ENCODE measurements around the gene CDH24. TPM values are rescaled to one million over a fixed set of nuclear protein-coding genes. Genes with fewer than 3 reads are reported as not detected.

Gene CDH24
- polyA plus RNA-seq, 2 of the 4 experiments (the other 2 are of a cell fraction), result 4.8 to 5.1 TPM

- under 1% methylated on average over 37 of the region's 46 CpGs for WGBS (ENCODE audit: missing lambda C conversion rate)
- ChIA-PET CTCF (interaction anchor here (0.8 to 5.2 kb wide), 17 partner anchors 9 to 215 kb away, joined by 3 to 71 read pairs (median 6); partner anchors contain the start of gene CDH24), POLR2A (interaction anchor here (0.6 to 2.7 kb wide), 36 partner anchors 9 to 1100 kb away, joined by 3 to 36 read pairs (median 4); partner anchors contain the start of genes BCL2L2, CIROP, DAD1 and HAUS4)
- Histone ChIP-seq H3K27ac (peak within 1 kb of the TSS; percentile 89 to 97), H3K4me2 (peak within 1 kb of the TSS; percentile 98), H3K4me3 (peak within 1 kb of the TSS; percentile 62), H3K4me1 (peaks cover 23% of the 10 kb centered on the region), H3K9me3 (no peaks in the 10 kb centered on the region)
- ATAC-seq (peak; percentile 90 to 93), FAIRE-seq (no peak), DNase-seq (ENCODE audit: low read depth in 1 of 2, low spot score in 1 of 2) (peak; percentile 98)
- TF ChIP-seq CBX2 (IDR thresholded peaks at IDR 0.05; ENCODE audit: borderline replicate concordance, low read depth), result no peak
- TF ChIP-seq BCL3 (IDR thresholded peaks at IDR 0.05), result peak; percentile 79; the same call in 2 of the 3 replicates
- TF ChIP-seq MYC (IDR thresholded peaks at IDR 0.05; ENCODE audit: borderline replicate concordance, low read length), result peak; percentile 50; the same call in 1 of the 2 replicates
- no peak for TF ChIP-seq CEBPB (IDR thresholded peaks at IDR 0.05)
- TF ChIP-seq E2F6 (IDR thresholded peaks at IDR 0.05; ENCODE audit: borderline replicate concordance, low read depth), result no peak
- no peak for TF ChIP-seq FOSB (CRISPR knock-in tag; IDR thresholded peaks at IDR 0.05)
- no peak for TF ChIP-seq CBX8 (IDR thresholded peaks at IDR 0.05)
- TF ChIP-seq JUN (IDR thresholded peaks at IDR 0.05), result peak; percentile 38 to 61; a peak in 3 of 5 replicates
- TF ChIP-seq MAX (IDR thresholded peaks at IDR 0.05), result peak; percentile 61
- TF ChIP-seq GATA3 (IDR thresholded peaks at IDR 0.05; ENCODE audit: borderline replicate concordance), result no peak
- no peak for TF ChIP-seq ZC3H11A (IDR thresholded peaks at IDR 0.05)
- no peak for TF ChIP-seq FOSL2 (IDR thresholded peaks at IDR 0.05)
- TF ChIP-seq FOSL2 (CRISPR knock-in tag; IDR thresholded peaks at IDR 0.05), result peak; percentile 62
- no peak for TF ChIP-seq HDAC2 (IDR thresholded peaks at IDR 0.05)
- no peak for TF ChIP-seq SMC3 (IDR thresholded peaks at IDR 0.05)
- peak; percentile 81 for TF ChIP-seq POLR2A (IDR thresholded peaks at IDR 0.05; ENCODE audit: low read length)
- TF ChIP-seq ATOH8 (CRISPR knock-in tag; IDR thresholded peaks at IDR 0.05; ENCODE audit: low read depth), result no peak
- peak; percentile 92 for TF ChIP-seq PHF8 (IDR thresholded peaks at IDR 0.05; ENCODE audit: borderline replicate concordance, low read depth)
- no peak for TF ChIP-seq RFX5 (IDR thresholded peaks at IDR 0.05)
- no peak for TF ChIP-seq CHD2 (IDR thresholded peaks at IDR 0.05; ENCODE audit: low read length, partially characterized antibody)
- no peak for TF ChIP-seq HOXA7 (CRISPR knock-in tag; IDR thresholded peaks at IDR 0.05)
- TF ChIP-seq PBX3 (IDR thresholded peaks at IDR 0.05), result 0 out of 2 replicates have a peak, but pooled peaks have one; percentile 9
- TF ChIP-seq KDM5A (IDR thresholded peaks at IDR 0.05), result no peak
- no peak for TF ChIP-seq KDM1A (IDR thresholded peaks at IDR 0.05; ENCODE audit: low read depth)
- TF ChIP-seq POLR2AphosphoS2 (conservative IDR thresholded peaks at IDR 0.05; ENCODE audit: low read length), result no peak
- TF ChIP-seq EHMT2 (IDR thresholded peaks at IDR 0.05; ENCODE audit: low read depth), result no peak
- no peak for TF ChIP-seq ZSCAN20 (CRISPR knock-in tag; IDR thresholded peaks at IDR 0.05)
- TF ChIP-seq HOXB13 (CRISPR knock-in tag; IDR thresholded peaks at IDR 0.05; ENCODE audit: low read depth), result no peak
- TF ChIP-seq BHLHE40 (IDR thresholded peaks at IDR 0.05; ENCODE audit: low read depth, low read length), result no peak
- TF ChIP-seq JUNB (IDR thresholded peaks at IDR 0.05), result no peak
- 0 out of 2 replicates have a peak, but pooled peaks have one; percentile 25 for TF ChIP-seq REST (IDR thresholded peaks at IDR 0.05)
- no peak for TF ChIP-seq HMGXB4 (CRISPR knock-in tag; IDR thresholded peaks at IDR 0.05; ENCODE audit: borderline replicate concordance)
Measured at GRCh38 chr14:23095196-23096108, 38.1 kb upstream of the CDH24 start, which contains the start of gene C14orf119. Gene C14orf119 (plus strand): TSS chr14:23095505. CDS start chr14:23097659, 2,154 bp downstream.

Measured in A549 (cell line).